ENCODE data around the gene FRMD1. TPM values are rescaled to one million over a fixed set of nuclear protein-coding genes. Genes with fewer than 3 reads are reported as not detected.

FRMD1 gene
- total RNA-seq, 2 experiments from 2014 or later, result not detected

DNA sequence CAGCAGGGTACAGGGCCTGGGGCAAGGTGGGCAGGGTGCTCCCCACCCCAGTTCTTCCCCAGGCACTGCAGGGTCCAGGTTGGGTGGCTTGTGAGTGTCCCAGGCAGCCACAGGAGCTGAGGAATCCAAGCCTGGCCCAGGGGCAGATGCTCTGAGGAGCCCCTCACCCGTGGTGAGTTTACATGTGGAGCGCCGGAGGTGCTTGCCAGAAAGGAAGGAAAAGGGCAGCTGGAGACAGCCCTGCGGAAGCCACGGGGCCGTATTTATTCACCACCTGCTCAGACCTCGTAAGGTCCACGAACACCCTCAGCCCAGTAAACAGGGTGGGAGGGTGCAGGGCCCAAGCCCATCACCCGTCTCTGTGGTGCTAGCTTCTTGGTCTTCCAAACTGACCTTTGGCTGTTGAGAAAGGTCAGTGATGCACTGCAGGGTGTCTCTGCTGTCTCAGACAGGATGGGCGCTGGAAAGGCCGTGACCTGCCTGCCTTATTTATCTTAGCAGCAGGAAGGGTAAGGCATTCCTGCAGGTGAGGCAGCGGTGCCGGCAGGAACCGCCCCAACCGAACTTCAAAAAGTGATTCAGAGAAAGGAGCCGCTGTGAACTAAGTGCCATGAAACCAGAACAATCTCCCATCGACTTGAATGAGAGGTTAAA lies 4.0 kb upstream of the FRMD1 start:
- no peak overlapping the region for H3K27ac ChIP-seq (ENCODE audit: low read depth in 1 of 2, low read length in 2 of 2)
- H3K4me1 Mint-ChIP-seq (ENCODE audit: low read depth), result no peaks in the 10 kb centered on the region
- H3K27ac Mint-ChIP-seq, result no peak overlapping the region
- DNase-seq, result no peak
- CTCF ChIA-PET, result no interaction called here
- H3K27me3 ChIP-seq (ENCODE audit: control insufficient read depth in 1 of 2, insufficient read depth in 2 of 2, low read length in 2 of 2), result no peaks in the 10 kb centered on the region
- no peaks in the 10 kb centered on the region for H3K36me3 ChIP-seq (ENCODE audit: insufficient read depth, low read length)
- H3K9me3 Mint-ChIP-seq, result no peaks in the 10 kb centered on the region
- intact Hi-C loops (cut with DNase I, micrococcal nuclease), result no loop called here
- no peak overlapping the region for H3K4me3 Mint-ChIP-seq
- peaks cover 0 to 18% of the 10 kb centered on the region in 2 experiments for H3K9me3 ChIP-seq (ENCODE audit: control insufficient read depth in 1 of 2, insufficient read depth in 1 of 2, low read length in 2 of 2)
- no peak overlapping the region for H3K4me3 ChIP-seq (ENCODE audit: low read length)
- no peak for TF ChIP-seq CTCF (IDR thresholded peaks at IDR 0.05)
- POLR2A ChIA-PET, result no interaction called here
- no peak for ATAC-seq (ENCODE audit: poor library complexity)
- H3K27me3 Mint-ChIP-seq, result peaks cover 3% of the 10 kb centered on the region
- no peaks in the 10 kb centered on the region for H3K36me3 Mint-ChIP-seq (ENCODE audit: low read depth)
- no peaks in the 10 kb centered on the region for H3K4me1 ChIP-seq (ENCODE audit: insufficient read depth, low read length)

- no peak for TF ChIP-seq CTCF (IDR thresholded peaks at IDR 0.05)
- ATAC-seq (ENCODE audit: poor library complexity), result no peak
- CTCF ChIA-PET, result no interaction called here
These were observed 3.0 kb upstream of the FRMD1 start for GRCh38 chr6:168081858-168082546.

GRCh38 chr6:168080393-168081077 lies 1.5 kb upstream of the FRMD1 start:
- no peak overlapping the region for H3K27ac ChIP-seq (ENCODE audit: low read depth in 1 of 2, low read length in 2 of 2)
- POLR2A ChIA-PET, result no interaction called here
- H3K36me3 Mint-ChIP-seq (ENCODE audit: low read depth), result no peaks in the 10 kb centered on the region
- no peak overlapping the region for H3K4me3 Mint-ChIP-seq
- H3K9me3 ChIP-seq (ENCODE audit: control insufficient read depth in 1 of 2, insufficient read depth in 1 of 2, low read length in 2 of 2), result peaks cover 0 to 17% of the 10 kb centered on the region in 2 experiments
- no peaks in the 10 kb centered on the region for H3K4me1 ChIP-seq (ENCODE audit: insufficient read depth, low read length)
- intact Hi-C loops (cut with DNase I, micrococcal nuclease), result no loop called here
- H3K27ac Mint-ChIP-seq, result no peak overlapping the region
- no peak for DNase-seq
- TF ChIP-seq CTCF (IDR thresholded peaks at IDR 0.05), result no peak
- no peak overlapping the region for H3K4me3 ChIP-seq (ENCODE audit: low read length)
- H3K36me3 ChIP-seq (ENCODE audit: insufficient read depth, low read length), result no peaks in the 10 kb centered on the region
- ATAC-seq (ENCODE audit: poor library complexity), result no peak
- peaks cover 4% of the 10 kb centered on the region for H3K27me3 Mint-ChIP-seq
- no peaks in the 10 kb centered on the region for H3K9me3 Mint-ChIP-seq
- H3K4me1 Mint-ChIP-seq (ENCODE audit: low read depth), result no peaks in the 10 kb centered on the region
- no peaks in the 10 kb centered on the region for H3K27me3 ChIP-seq (ENCODE audit: control insufficient read depth in 1 of 2, insufficient read depth in 2 of 2, low read length in 2 of 2)
- CTCF ChIA-PET, result no interaction called here

More at GRCh38 chr6:168081858-168082546, 3.0 kb upstream of the FRMD1 start:
- no peak for DNase-seq
- POLR2A ChIA-PET, result no interaction called here
- Histone ChIP-seq H3K4me3 (ENCODE audit: low read length) (no peak overlapping the region), H3K4me1 (ENCODE audit: insufficient read depth, low read length) (no peaks in the 10 kb centered on the region), H3K27ac (ENCODE audit: low read depth in 1 of 2, low read length in 2 of 2) (no peak overlapping the region), H3K9me3 (ENCODE audit: control insufficient read depth in 1 of 2, insufficient read depth in 1 of 2, low read length in 2 of 2) (peaks cover 0 to 18% of the 10 kb centered on the region in 2 experiments), H3K36me3 (ENCODE audit: insufficient read depth, low read length) (no peaks in the 10 kb centered on the region), H3K27me3 (ENCODE audit: control insufficient read depth in 1 of 2, insufficient read depth in 2 of 2, low read length in 2 of 2) (no peaks in the 10 kb centered on the region)
- Mint-ChIP-seq H3K27ac (no peak overlapping the region), H3K36me3 (ENCODE audit: low read depth) (no peaks in the 10 kb centered on the region), H3K4me3 (no peak overlapping the region), H3K27me3 (peaks cover 4% of the 10 kb centered on the region), H3K9me3 (no peaks in the 10 kb centered on the region), H3K4me1 (ENCODE audit: low read depth) (no peaks in the 10 kb centered on the region)
- intact Hi-C loops (cut with DNase I, micrococcal nuclease), result no loop called here

All from CD4-positive, alpha-beta T cell (primary cell).